ENCODE data around the gene MRPS26. TPM values are rescaled to one million over a fixed set of nuclear protein-coding genes. Genes with fewer than 3 reads are reported as not detected.

Gene MRPS26
- total RNA-seq: 10 to 100 TPM; 28.0 to 29.0 TPM

DNA sequence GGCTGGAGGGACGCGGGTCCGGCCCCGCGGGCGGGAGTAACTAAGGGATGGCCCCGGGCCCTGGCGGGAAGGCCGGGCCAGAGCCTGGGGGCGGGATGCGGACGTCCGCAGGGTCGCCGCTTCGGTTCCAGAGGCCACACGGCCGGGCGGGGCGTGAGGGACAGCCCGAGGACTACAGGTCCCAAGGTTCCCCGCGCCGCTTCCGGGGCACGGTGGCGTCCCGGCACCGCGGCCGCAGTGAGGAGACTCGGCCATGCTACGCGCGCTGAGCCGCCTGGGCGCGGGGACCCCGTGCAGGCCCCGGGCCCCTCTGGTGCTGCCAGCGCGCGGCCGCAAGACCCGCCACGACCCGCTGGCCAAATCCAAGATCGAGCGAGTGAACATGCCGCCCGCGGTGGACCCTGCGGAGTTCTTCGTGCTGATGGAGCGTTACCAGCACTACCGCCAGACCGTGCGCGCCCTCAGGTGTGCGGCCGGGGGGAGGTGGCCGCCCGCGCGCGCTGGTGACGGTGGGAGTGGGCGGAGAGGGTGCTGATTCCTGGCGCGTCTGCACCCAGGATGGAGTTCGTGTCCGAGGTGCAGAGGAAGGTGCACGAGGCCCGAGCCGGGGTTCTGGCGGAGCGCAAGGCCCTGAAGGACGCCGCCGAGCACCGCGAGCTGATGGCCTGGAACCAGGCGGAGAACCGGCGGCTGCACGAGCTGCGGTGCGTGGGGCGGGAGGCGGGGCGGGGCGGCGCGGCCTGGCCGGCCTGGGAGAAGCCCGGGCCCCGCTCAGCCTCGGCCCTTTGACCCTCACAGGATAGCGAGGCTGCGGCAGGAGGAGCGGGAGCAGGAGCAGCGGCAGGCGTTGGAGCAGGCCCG lies at the start of gene MRPS26:
Gene MRPS26, plus strand, starts transcription at position 237 of the 861 bp plus-strand sequence. Its CDS starts 17 bp downstream, at position 254.
- 0% methylated on average over 5 to 91 of the region's 104 CpGs for WGBS, 2 donors
- TF ChIP-seq, protein P1, sequence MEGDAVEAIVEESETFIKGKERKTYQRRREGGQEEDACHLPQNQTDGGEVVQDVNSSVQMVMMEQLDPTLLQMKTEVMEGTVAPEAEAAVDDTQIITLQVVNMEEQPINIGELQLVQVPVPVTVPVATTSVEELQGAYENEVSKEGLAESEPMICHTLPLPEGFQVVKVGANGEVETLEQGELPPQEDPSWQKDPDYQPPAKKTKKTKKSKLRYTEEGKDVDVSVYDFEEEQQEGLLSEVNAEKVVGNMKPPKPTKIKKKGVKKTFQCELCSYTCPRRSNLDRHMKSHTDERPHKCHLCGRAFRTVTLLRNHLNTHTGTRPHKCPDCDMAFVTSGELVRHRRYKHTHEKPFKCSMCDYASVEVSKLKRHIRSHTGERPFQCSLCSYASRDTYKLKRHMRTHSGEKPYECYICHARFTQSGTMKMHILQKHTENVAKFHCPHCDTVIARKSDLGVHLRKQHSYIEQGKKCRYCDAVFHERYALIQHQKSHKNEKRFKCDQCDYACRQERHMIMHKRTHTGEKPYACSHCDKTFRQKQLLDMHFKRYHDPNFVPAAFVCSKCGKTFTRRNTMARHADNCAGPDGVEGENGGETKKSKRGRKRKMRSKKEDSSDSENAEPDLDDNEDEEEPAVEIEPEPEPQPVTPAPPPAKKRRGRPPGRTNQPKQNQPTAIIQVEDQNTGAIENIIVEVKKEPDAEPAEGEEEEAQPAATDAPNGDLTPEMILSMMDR (IDR thresholded peaks at IDR 0.05): no peak
- peak; percentile 66 to 73 (median 69) for TF ChIP-seq POLR2A (IDR thresholded peaks at IDR 0.05)
- DNase-seq: peak; percentile 87 to 92 (median 90)
- H3K27me3 ChIP-seq: no peaks in the 10 kb centered on the region
- H3K4me1 ChIP-seq: peaks cover 26% of the 10 kb centered on the region
- ATAC-seq: peak; percentile 92
- peaks cover 0 to 4% of the 10 kb centered on the region in 2 donors for H3K36me3 ChIP-seq (replicated peaks in 1 of 2; ENCODE audit: insufficient read depth in 1 of 2, low read depth in 2 of 2)
- peak within 1 kb of the TSS; percentile 63 to 94 for H3K4me3 ChIP-seq
- intact Hi-C loops (cut with DNase I): no loop called here
- H3K27ac ChIP-seq: peak within 1 kb of the TSS; percentile 74 to 89 (median 84)
- H3K9me3 ChIP-seq: no peaks in the 10 kb centered on the region

DNA sequence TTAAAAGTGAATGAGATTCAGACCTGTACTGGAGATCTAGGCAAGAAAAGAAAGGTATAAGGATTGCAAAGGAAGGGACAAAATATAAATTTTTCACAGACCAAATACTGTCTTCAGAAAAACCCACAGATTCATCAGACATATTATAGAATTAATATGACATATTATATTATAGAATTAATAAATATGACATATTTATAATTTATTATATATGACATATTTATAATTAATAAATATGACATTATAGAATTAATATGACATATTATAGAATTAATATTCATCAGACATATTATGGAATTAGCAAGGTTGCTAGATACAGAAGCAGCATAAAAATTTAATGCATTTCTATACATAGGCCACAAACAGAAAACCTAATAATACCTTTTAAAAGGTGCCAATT lies 47.1 kb upstream of the MRPS26 start:
- Histone ChIP-seq H3K4me3 (no peak overlapping the region), H3K27me3 (no peaks in the 10 kb centered on the region), H3K9me3 (no peaks in the 10 kb centered on the region), H3K27ac (no peak overlapping the region), H3K4me1 (no peaks in the 10 kb centered on the region), H3K36me3 (replicated peaks in 1 of 2; ENCODE audit: insufficient read depth in 1 of 2, low read depth in 2 of 2) (peaks cover 0 to 5% of the 10 kb centered on the region in 2 donors)
- TF ChIP-seq, protein P1 (IDR thresholded peaks at IDR 0.05): no peak
- TF ChIP-seq POLR2A (IDR thresholded peaks at IDR 0.05): no peak
- intact Hi-C loops (cut with DNase I): no loop called here
- ATAC-seq: no peak
- no peak for DNase-seq

DNA sequence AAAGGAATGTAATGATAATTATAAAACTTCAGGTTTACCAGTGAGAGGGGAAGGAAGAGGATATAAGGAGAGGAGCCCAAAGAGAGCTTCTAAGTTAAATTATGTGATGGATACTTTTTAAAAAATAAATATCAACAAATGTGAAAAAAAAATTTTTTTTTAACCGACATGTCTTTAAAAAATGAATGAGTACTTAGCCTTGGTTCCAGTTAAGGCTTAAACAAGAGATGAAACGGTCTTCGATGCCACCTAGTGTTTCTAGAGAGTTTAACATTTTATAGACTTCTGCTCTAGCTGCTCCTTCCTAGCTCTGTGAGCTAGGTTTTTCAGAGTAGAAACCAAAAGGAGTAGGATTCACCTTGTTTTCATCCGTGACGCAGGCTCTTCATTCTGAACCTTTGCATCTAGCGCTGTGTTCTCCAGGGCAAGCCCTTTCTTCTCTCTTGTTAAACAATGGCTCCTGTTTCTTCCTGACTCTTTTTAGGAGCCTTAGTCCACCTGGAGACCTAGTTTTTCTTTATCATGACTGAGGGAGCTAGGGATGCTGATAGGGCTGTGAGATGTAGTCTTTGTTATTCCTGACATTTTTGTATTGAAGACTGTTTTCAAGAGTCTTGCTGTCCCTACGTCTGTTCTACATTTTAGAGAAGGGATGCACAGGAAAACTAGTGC lies 44.9 kb upstream of the MRPS26 start:
- ATAC-seq (peak; percentile 56), DNase-seq (no peak)
- WGBS, 2 donors: 59 to 65% methylated on average over 7 of the region's 7 CpGs

DNA sequence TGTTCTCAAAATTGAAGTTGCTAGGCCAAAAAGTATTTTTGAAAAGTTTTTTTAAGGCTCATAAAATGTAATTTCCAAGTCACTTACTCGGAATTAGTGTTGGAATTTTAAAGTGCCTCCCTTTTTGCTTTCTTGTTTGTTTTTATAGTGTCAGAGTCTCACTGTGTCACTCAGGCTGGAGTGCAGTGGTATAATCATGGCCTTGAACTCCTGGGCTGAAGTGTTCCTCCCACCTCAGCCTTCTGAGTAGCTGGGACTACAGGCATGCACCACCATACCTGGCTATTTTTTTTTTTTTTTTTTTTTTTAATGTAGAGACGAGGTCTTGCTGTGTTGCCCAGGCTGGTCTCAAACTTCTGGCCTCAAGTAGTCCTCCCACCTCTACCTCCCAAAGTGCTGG lies 42.4 kb upstream of the MRPS26 start:
- ATAC-seq: no peak
- TF ChIP-seq, protein P1 (IDR thresholded peaks at IDR 0.05): no peak
- TF ChIP-seq POLR2A (IDR thresholded peaks at IDR 0.05): no peak
- DNase-seq: no peak
- no peaks in the 10 kb centered on the region for H3K4me1 ChIP-seq
- H3K9me3 ChIP-seq: no peaks in the 10 kb centered on the region
- intact Hi-C loops (cut with DNase I): no loop called here
- H3K27me3 ChIP-seq: no peaks in the 10 kb centered on the region
- peaks cover 0 to 2% of the 10 kb centered on the region in 2 donors for H3K36me3 ChIP-seq (replicated peaks in 1 of 2; ENCODE audit: insufficient read depth in 1 of 2, low read depth in 2 of 2)
- 79 to 85% methylated on average over 2 of the region's 2 CpGs for WGBS, 2 donors
- no peak overlapping the region for H3K27ac ChIP-seq
- H3K4me3 ChIP-seq: no peak overlapping the region

More for the DNA sequence above, 44.9 kb upstream of the MRPS26 start:
- H3K27ac ChIP-seq: no peak overlapping the region
- H3K4me3 ChIP-seq: no peak overlapping the region
- intact Hi-C loops (cut with DNase I): no loop called here
- H3K4me1 ChIP-seq: no peaks in the 10 kb centered on the region
- H3K9me3 ChIP-seq: no peaks in the 10 kb centered on the region
- no peak for TF ChIP-seq POLR2A (IDR thresholded peaks at IDR 0.05)
- TF ChIP-seq, protein P1 (IDR thresholded peaks at IDR 0.05): peak in 6 of 7 experiments; percentile 22 to 71 (median 46)
- H3K36me3 ChIP-seq (replicated peaks in 1 of 2; ENCODE audit: insufficient read depth in 1 of 2, low read depth in 2 of 2): peaks cover 0 to 2% of the 10 kb centered on the region in 2 donors
- H3K27me3 ChIP-seq: no peaks in the 10 kb centered on the region
